SK-N-SH treated with all-trans-retinoic acid at 6 μM for 48 hours (cell line): ENCODE data around the gene PDE7B.

ENCODE experiments used
- ATAC-seq: fragments of 200-7000 bp; cut with Tn5 transposase; 3 replicates; pipeline ENCODE4 v1.9.1; 2020; ENCODE audit warnings: mild to moderate bottlenecking, moderate library complexity
- BACH2 ChIP-seq: fragments of 250-450 bp; sonication (Bioruptor Pico); IDR thresholded peaks from 2 replicates; pipeline ENCODE4 v1.9.0; 2021; ENCODE audit warnings: mild to moderate bottlenecking, borderline replicate concordance
- CREB5 ChIP-seq: fragments of 250-450 bp; sonication (Bioruptor Pico); IDR thresholded peaks from 2 replicates; pipeline ENCODE4 v1.5.1; 2020; ENCODE audit warnings: low read depth, mild to moderate bottlenecking, moderate library complexity
- CSDC2 ChIP-seq: fragments of 250-450 bp; sonication (Bioruptor Pico); IDR thresholded peaks from 2 replicates; pipeline ENCODE4 v1.5.0; 2020; ENCODE audit warnings: mild to moderate bottlenecking, moderate library complexity
- ESRRG ChIP-seq: fragments of 250-450 bp; sonication (Bioruptor Pico); IDR thresholded peaks from 2 replicates; pipeline ENCODE4 v1.6.1; 2021; ENCODE audit warnings: mild to moderate bottlenecking
- GLIS3 ChIP-seq: fragments of 250-450 bp; sonication (Bioruptor Pico); IDR thresholded peaks from 2 replicates; pipeline ENCODE4 v1.5.0; 2020; ENCODE audit warnings: mild to moderate bottlenecking, moderate library complexity
- ISL1 ChIP-seq: fragments of 250-450 bp; sonication (Bioruptor Pico); IDR thresholded peaks from 2 replicates; pipeline ENCODE4 v2.1.2; 2022; ENCODE audit warnings: mild to moderate bottlenecking, moderate library complexity
- PATZ1 ChIP-seq: fragments of 250-450 bp; sonication (Bioruptor Pico); IDR thresholded peaks from 2 replicates; pipeline ENCODE4 v1.8.0; 2020; ENCODE audit warnings: mild to moderate bottlenecking, moderate library complexity, borderline replicate concordance
- PPARA ChIP-seq: fragments of 250-450 bp; sonication (Bioruptor Pico); IDR thresholded peaks from 2 replicates; pipeline ENCODE4 v1.5.0; 2020; ENCODE audit warnings: mild to moderate bottlenecking, borderline replicate concordance
- RARB ChIP-seq: fragments of 250-450 bp; sonication (Bioruptor Pico); IDR thresholded peaks from 2 replicates; pipeline ENCODE4 v1.8.0; 2021; ENCODE audit warnings: mild to moderate bottlenecking, moderate library complexity
- SNAI2 ChIP-seq: fragments of 250-450 bp; sonication (Bioruptor Pico); IDR thresholded peaks from 2 replicates; pipeline ENCODE4 v1.5.0; 2020; ENCODE audit warnings: mild to moderate bottlenecking, moderate library complexity
- TCF4 ChIP-seq: fragments of 250-450 bp; sonication (Bioruptor Pico); IDR thresholded peaks from 2 replicates; pipeline ENCODE4 v1.8.0; 2021; ENCODE audit warnings: mild to moderate bottlenecking, moderate library complexity, borderline replicate concordance
- TOX ChIP-seq: fragments of 250-450 bp; sonication (Bioruptor Pico); IDR thresholded peaks from 2 replicates; pipeline ENCODE4 v1.8.0; 2021; ENCODE audit warnings: mild to moderate bottlenecking, moderate library complexity, borderline replicate concordance
- TSHZ2 ChIP-seq: fragments of 250-450 bp; sonication (Bioruptor Pico); IDR thresholded peaks from 2 replicates; pipeline ENCODE4 v1.5.0; 2020; ENCODE audit warnings: mild to moderate bottlenecking, moderate library complexity
- ZC3H10 ChIP-seq: fragments of 250-450 bp; sonication (Bioruptor Pico); IDR thresholded peaks from 2 replicates; pipeline ENCODE4 v1.5.1; 2021; ENCODE audit warnings: mild to moderate bottlenecking, moderate library complexity
- ZFP3 ChIP-seq: fragments of 250-450 bp; sonication (Bioruptor Pico); IDR thresholded peaks from 2 replicates; pipeline ENCODE4 v1.5.0; 2020; ENCODE audit warnings: mild to moderate bottlenecking, moderate library complexity
- ZFP30 ChIP-seq: fragments of 450-650 bp; formaldehyde crosslinking; IDR thresholded peaks from 2 replicates; pipeline ENCODE4 v1.5.0; 2022; ENCODE audit warnings: mild to moderate bottlenecking, moderate library complexity
- ZNF565 ChIP-seq: fragments of 450-650 bp; formaldehyde crosslinking; conservative IDR thresholded peaks from 2 replicates; pipeline ENCODE4 v1.5.0; 2020; ENCODE audit warnings: low read depth, mild to moderate bottlenecking, moderate library complexity
- ZNF70 ChIP-seq: fragments of 450-650 bp; formaldehyde crosslinking; IDR thresholded peaks from 2 replicates; pipeline ENCODE4 v1.5.0; 2020; ENCODE audit warnings: mild to moderate bottlenecking, moderate library complexity
- ZNF8 ChIP-seq: fragments of 450-650 bp; formaldehyde crosslinking; IDR thresholded peaks from 2 replicates; pipeline ENCODE4 v1.5.0; 2020; ENCODE audit warnings: mild to moderate bottlenecking, moderate library complexity
- TF ChIP-seq, protein P1 (sequence below): fragments of 250-450 bp; sonication (Bioruptor Pico); IDR thresholded peaks from 2 replicates; pipeline ENCODE4 v1.5.1; 2021; ENCODE audit warnings: mild to moderate bottlenecking, moderate library complexity
- TF ChIP-seq, protein P2 (sequence below): fragments of 250-450 bp; sonication (Bioruptor Pico); IDR thresholded peaks from 2 replicates; pipeline ENCODE4 v1.8.0; 2021; ENCODE audit warnings: low read depth, mild to moderate bottlenecking, moderate library complexity, borderline replicate concordance

PDE7B gene

DNA sequence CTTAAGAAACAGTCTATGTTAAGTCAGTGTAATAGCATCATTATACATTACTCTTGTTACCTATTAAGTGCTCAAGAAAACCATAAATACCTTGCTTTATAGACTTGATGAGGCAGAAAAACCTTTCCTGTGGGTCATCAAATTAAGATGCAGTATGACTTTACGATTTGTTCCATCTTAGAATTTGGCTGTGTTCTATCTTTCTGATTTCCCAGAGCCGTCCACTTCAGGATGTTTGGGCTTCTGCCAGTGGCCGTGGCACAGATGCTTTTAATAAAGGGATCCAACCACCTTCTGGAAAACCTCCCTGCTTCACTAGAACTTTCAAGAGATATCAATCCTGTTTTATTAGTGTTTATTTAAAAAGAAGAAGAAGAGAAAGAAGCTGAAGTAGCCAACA, 71.2 kb downstream of the PDE7B start:
- ATAC-seq: peak; percentile 81
- TF ChIP-seq PPARA (CRISPR knock-in tag) (no peak), BACH2 (no peak), ISL1 (CRISPR knock-in tag) (peak; percentile 62), TCF4 (CRISPR knock-in tag) (peak; percentile 89), TOX (CRISPR knock-in tag) (0 out of 2 replicates have a peak, but pooled peaks have one; percentile 30)

DNA sequence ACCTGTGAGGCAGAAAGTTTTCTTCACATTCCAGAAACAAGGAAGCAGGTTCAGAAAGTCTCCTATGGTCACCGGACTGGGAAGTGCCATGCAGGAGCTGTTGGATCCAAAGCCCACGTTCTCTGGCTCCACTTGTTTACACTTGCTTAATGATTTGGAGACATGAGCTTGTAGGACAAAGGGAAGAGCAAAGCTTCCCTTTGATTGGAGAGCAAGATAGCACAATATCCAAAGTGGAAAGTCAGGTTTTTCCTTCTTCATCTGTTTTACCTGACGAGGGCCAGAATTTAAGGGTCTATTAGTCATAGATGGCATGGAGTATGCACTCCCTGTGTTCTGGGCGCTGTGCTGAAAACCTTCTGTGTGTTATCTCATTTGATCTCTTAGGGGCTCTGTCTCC, 81.2 kb downstream of the PDE7B start:
- TF ChIP-seq ZC3H10 (CRISPR knock-in tag) (no peak), ZFP30 (no peak), CREB5 (no peak), TSHZ2 (CRISPR knock-in tag) (no peak), ZFP3 (CRISPR knock-in tag) (no peak), ISL1 (CRISPR knock-in tag) (no peak), PATZ1 (CRISPR knock-in tag) (no peak), CSDC2 (CRISPR knock-in tag) (no peak), GLIS3 (no peak), ZNF70 (CRISPR knock-in tag) (no peak), ZNF565 (CRISPR knock-in tag) (no peak), ESRRG (CRISPR knock-in tag) (no peak), ZNF8 (CRISPR knock-in tag) (no peak), RARB (CRISPR knock-in tag) (no peak), TOX (CRISPR knock-in tag) (no peak)
- TF ChIP-seq, protein P1, sequence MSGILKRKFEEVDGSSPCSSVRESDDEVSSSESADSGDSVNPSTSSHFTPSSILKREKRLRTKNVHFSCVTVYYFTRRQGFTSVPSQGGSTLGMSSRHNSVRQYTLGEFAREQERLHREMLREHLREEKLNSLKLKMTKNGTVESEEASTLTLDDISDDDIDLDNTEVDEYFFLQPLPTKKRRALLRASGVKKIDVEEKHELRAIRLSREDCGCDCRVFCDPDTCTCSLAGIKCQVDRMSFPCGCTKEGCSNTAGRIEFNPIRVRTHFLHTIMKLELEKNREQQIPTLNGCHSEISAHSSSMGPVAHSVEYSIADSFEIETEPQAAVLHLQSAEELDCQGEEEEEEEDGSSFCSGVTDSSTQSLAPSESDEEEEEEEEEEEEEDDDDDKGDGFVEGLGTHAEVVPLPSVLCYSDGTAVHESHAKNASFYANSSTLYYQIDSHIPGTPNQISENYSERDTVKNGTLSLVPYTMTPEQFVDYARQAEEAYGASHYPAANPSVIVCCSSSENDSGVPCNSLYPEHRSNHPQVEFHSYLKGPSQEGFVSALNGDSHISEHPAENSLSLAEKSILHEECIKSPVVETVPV: no peak
- TF ChIP-seq, protein P2, sequence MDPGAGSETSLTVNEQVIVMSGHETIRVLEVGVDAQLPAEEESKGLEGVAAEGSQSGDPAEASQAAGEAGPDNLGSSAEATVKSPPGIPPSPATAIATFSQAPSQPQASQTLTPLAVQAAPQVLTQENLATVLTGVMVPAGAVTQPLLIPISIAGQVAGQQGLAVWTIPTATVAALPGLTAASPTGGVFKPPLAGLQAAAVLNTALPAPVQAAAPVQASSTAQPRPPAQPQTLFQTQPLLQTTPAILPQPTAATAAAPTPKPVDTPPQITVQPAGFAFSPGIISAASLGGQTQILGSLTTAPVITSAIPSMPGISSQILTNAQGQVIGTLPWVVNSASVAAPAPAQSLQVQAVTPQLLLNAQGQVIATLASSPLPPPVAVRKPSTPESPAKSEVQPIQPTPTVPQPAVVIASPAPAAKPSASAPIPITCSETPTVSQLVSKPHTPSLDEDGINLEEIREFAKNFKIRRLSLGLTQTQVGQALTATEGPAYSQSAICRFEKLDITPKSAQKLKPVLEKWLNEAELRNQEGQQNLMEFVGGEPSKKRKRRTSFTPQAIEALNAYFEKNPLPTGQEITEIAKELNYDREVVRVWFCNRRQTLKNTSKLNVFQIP: no peak

DNA sequence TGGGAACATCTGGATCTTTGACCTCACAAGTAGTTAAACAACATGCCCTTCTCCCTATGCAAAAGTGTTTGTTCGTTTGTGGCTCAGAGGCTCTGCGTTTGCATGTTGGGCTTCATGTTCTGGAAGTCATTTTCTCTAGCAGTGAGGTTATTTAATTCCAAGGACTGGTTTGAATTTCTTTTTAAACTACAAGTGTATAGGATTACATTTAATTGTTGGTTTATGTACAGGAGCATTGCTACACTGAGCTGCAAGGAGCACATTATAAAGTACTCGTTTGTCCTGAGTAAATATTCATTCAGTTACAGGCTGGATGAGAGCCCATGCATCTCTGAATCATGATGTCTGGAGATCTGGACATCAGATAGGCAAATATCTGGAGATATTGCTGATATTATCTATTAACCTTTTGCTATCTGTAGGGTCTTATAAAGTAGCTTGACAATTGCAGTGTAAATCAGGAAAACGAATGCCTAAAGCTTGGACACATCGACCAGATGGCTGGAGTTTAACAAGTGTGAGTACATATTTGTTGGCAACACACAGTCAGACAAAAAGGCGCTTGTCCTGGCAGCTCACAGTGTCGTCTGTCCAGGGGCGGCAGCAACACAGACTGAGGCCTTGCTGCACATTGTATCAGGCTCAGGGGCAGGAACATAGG, 84.6 kb downstream of the PDE7B start:
- ATAC-seq: peak; percentile 83
- no peak for TF ChIP-seq TOX (CRISPR knock-in tag)
- no peak for TF ChIP-seq GLIS3
- no peak for TF ChIP-seq ZFP3 (CRISPR knock-in tag)
- no peak for TF ChIP-seq SNAI2 (CRISPR knock-in tag)
- TF ChIP-seq ESRRG (CRISPR knock-in tag): no peak

More for the DNA sequence above, 81.2 kb downstream of the PDE7B start:
- no peak for ATAC-seq
